HCT116 (cell line): ENCODE measurements around the gene CYB5R2. TPM values are rescaled to one million over a fixed set of nuclear protein-coding genes. Genes with fewer than 3 reads are reported as not detected.
A peak's percentile ranks its signal among the peaks of the same experiment; 100 is the strongest.

Experiments
- ATAC-seq: fragments of 200-7000 bp; cut with Tn5 transposase; 2 replicates; pipeline ENCODE4 v1.9.1; 2020; ENCODE audit warnings: mild to moderate bottlenecking, moderate library complexity
- BruUV-seq: library from RNA; stranded (reverse); fragments of 400-500 nt; replicated peaks from 2 replicates; lab custom pipeline; 2021; lab: Mats Ljungman, UMichigan
- CTCF ChIA-PET: fragments of 300-600 bp; sonication (Branson Sonifier 250); formaldehyde crosslinking; loops from one replicate; lab custom pipeline; 2021; ENCODE audit warnings: antibody characterized with exemption; lab: Charles Lee
- POLR2A ChIA-PET: fragments of 300-600, 350-600 bp; sonication (Branson Sonifier 250); formaldehyde crosslinking; loops from one replicate; lab custom pipeline; 2021; ENCODE audit warnings: antibody characterized with exemption; lab: Charles Lee
- RAD21 ChIA-PET, 2 experiments: fragments of 300-600 bp; sonication (Branson Sonifier 250); formaldehyde crosslinking; loops; one replicate each; lab custom pipeline; 2023; ENCODE audit warnings: low total read pairs in 2 of 2; ENCODE audit not compliant: uncharacterized antibody in 2 of 2, unreplicated experiment in 2 of 2, low non-redundant PET in 1 of 2; lab: Charles Lee
- DNase-seq: peaks from one replicate; pipeline ENCODE4 v3.0.0-alpha.2; 2010; ENCODE audit warnings: low read depth, low spot score
- H2AFZ ChIP-seq: fragments of 200-600 bp; shearing (Covaris generic), sonication (generic); 2 replicates; pipeline ENCODE4 v1.6.1; 2017; ENCODE audit warnings: low read depth, mixed run types, mixed read lengths, antibody characterized with exemption, low read length; ENCODE audit not compliant: poor library complexity, severe bottlenecking
- H3K27ac ChIP-seq: 2 replicates; pipeline ENCODE4 v1.5.1; 2012; ENCODE audit warnings: low read depth, low read length
- H3K27me3 ChIP-seq: fragments of 200-600 bp; sonication (generic); 2 replicates; pipeline ENCODE4 v1.6.1; 2016; ENCODE audit warnings: mixed run types, low read length, mixed read lengths; ENCODE audit not compliant: insufficient read depth
- H3K36me3 ChIP-seq, 2 experiments: fragments of 200-500 bp in 1 of 2; fragments of 200-600 bp in 1 of 2; sonication (Bioruptor generic) in 1 of 2; sonication (generic) in 1 of 2; 2 replicates each; pipeline versions ENCODE4 v1.5.1 to v1.6.1; 2014 to 2016; ENCODE audit warnings: low read length in 2 of 2, inconsistent platforms in 1 of 2, mixed read lengths in 1 of 2, mixed run types in 1 of 2; ENCODE audit not compliant: insufficient read depth in 2 of 2, control insufficient read depth in 1 of 2
- H3K4me1 ChIP-seq, 2 experiments: fragments of 200-600 bp in 1 of 2; sonication (generic) in 1 of 2; 2 replicates each; pipeline versions ENCODE4 v1.5.1 to v1.6.1; 2012 to 2017; ENCODE audit warnings: low read length in 2 of 2, inconsistent platforms in 1 of 2, mild to moderate bottlenecking in 1 of 2, mixed read lengths in 1 of 2, mixed run types in 1 of 2, moderate library complexity in 1 of 2; ENCODE audit not compliant: insufficient read depth in 2 of 2, control insufficient read depth in 1 of 2
- H3K4me2 ChIP-seq: fragments of 200-600 bp; sonication (generic); 2 replicates; pipeline ENCODE4 v1.6.1; 2017; ENCODE audit warnings: mixed run types, low read length, mixed read lengths
- H3K4me3 ChIP-seq, 2 experiments: fragments of 200-600 bp in 1 of 2; sonication (generic) in 1 of 2; replicated peaks in 1 of 2; 2 replicates each; pipeline ENCODE4 v1.5.1; 2011 to 2016; ENCODE audit warnings: low read length in 2 of 2, control low read depth in 1 of 2, low read depth in 1 of 2, mild to moderate bottlenecking in 1 of 2, mixed read lengths in 1 of 2, mixed run types in 1 of 2
- H3K79me2 ChIP-seq: fragments of 200-600 bp; sonication (generic); 2 replicates; pipeline ENCODE4 v1.6.1; 2017; ENCODE audit warnings: mild to moderate bottlenecking, mixed run types, low read length, moderate library complexity, mixed read lengths; ENCODE audit not compliant: insufficient read depth
- H3K9ac ChIP-seq: fragments of 200-600 bp; sonication (generic); 2 replicates; pipeline ENCODE4 v1.6.1; 2016; ENCODE audit warnings: low read length, mixed read lengths
- H3K9me2 ChIP-seq: fragments of 200-600 bp; sonication (generic), shearing (Covaris generic); 2 replicates; pipeline ENCODE4 v1.6.1; 2017; ENCODE audit warnings: mixed run types, mild to moderate bottlenecking, moderate library complexity; ENCODE audit not compliant: insufficient read depth
- H3K9me3 ChIP-seq, 2 experiments: fragments of 200-500 bp in 1 of 2; fragments of 200-600 bp in 1 of 2; sonication (Bioruptor generic) in 1 of 2; sonication (generic) in 1 of 2; 2 replicates each; pipeline ENCODE4 v1.6.1; 2014 to 2017; ENCODE audit warnings: low read length in 2 of 2, mixed read lengths in 2 of 2, inconsistent platforms in 1 of 2, low read depth in 1 of 2, mild to moderate bottlenecking in 1 of 2, mixed run types in 1 of 2, moderate library complexity in 1 of 2; ENCODE audit not compliant: control insufficient read depth in 1 of 2, insufficient read depth in 1 of 2
- H4K20me1 ChIP-seq: fragments of 200-600 bp; sonication (generic), shearing (Covaris generic); 2 replicates; pipeline ENCODE4 v1.6.1; 2017; ENCODE audit warnings: mixed run types, mild to moderate bottlenecking, moderate library complexity; ENCODE audit not compliant: insufficient read depth
- EGR1 ChIP-seq: IDR thresholded peaks from 2 replicates; pipeline ENCODE4 v1.6.1; 2012; ENCODE audit warnings: low read depth
- EZH2 ChIP-seq: fragments of 200-600 bp; sonication (generic); IDR thresholded peaks from 2 replicates; pipeline ENCODE4 v1.6.1; 2017; ENCODE audit warnings: antibody characterized with exemption, mixed run types
- POLR2AphosphoS5 ChIP-seq: IDR thresholded peaks from 2 replicates; pipeline ENCODE4 v1.6.1; 2011; ENCODE audit warnings: mild to moderate bottlenecking, low read depth, low read length, moderate library complexity
- SIN3A ChIP-seq: IDR thresholded peaks from 2 replicates; pipeline ENCODE4 v1.6.1; 2012; ENCODE audit warnings: low read depth
- SP1 ChIP-seq: IDR thresholded peaks from 2 replicates; pipeline ENCODE4 v1.6.1; 2012; ENCODE audit warnings: low read depth
- ZFX ChIP-seq: fragments of 450-650 bp; IDR thresholded peaks from 2 replicates; pipeline ENCODE4 v1.6.1; 2017
- intact Hi-C: fragments of 100-400 bp; cut with micrococcal nuclease; formaldehyde crosslinking; loops from 2 replicates; pipeline ENCODE4 v1.10.0; 2022
- total RNA-seq: library from RNA; stranded (reverse); gene quantifications from one replicate; pipeline ENCODE4 v1.2.1, GENCODE V29; 2021; ENCODE audit not compliant: unreplicated experiment
- TF ChIP-seq, protein P1 (sequence below): IDR thresholded peaks from 2 replicates; pipeline ENCODE4 v1.6.1; 2012
- TF ChIP-seq, protein P2 (sequence below): IDR thresholded peaks from 2 replicates; pipeline ENCODE4 v1.6.1; 2012

CYB5R2 gene
- total RNA-seq, 1 experiment from 2014 or later = 14.4 TPM

DNA sequence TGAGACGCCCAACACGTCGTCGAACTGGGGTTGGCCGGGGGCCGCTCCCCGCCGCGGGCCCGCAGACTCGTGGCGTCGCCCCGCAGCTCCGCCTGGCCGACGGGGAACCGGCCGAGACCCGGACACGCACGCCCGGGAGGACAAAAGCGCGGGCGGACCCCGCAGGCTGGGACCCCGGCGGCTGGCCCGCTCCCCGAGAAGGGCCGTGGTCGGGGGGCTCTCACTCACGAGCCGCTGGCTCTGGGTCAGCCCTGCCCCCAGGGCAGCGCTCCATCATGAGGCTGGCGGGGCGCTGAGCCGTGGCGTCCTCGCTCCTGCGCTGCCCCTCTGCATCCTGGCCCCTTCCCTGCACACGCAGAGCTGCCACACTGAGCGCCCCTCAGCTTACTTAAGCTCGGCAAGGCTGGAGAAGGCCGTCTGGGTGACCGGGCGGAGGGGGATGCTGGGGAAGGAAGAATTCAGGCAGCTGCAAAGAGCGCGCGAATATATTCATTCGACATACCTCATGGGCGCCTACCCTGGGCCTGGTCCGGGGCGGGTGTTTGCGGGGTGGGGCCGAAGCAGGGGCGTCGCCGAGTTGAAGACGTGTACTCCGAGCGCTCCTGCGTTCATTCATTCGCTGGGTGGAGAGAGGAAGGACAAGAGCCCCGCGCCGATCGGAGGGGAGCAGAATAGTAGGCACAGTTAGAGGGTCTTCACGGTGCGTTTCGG, 579 bp upstream of the CYB5R2 start:
- Histone ChIP-seq H4K20me1 (no peaks in the 10 kb centered on the region), H3K36me3 (no peaks in the 10 kb centered on the region), H3K9ac (peak overlapping the region; percentile 73), H3K4me3 (peak overlapping the region; percentile 56 to 68), H3K79me2 (no peaks in the 10 kb centered on the region), H3K27me3 (peaks cover 10% of the 10 kb centered on the region; the same call in 1 of the 2 replicates), H3K4me2 (peak overlapping the region; percentile 95), H3K9me3 (no peaks in the 10 kb centered on the region), H3K9me2 (no peaks in the 10 kb centered on the region), H3K4me1 (peaks cover 10 to 29% of the 10 kb centered on the region in 2 experiments), H2AFZ (peak overlapping the region; percentile 55), H3K27ac (peak overlapping the region; percentile 66; the same call in 1 of the 2 replicates)
- DNase-seq (peak; percentile 29), ATAC-seq (peak; percentile 85)
- POLR2A ChIA-PET = no interaction called here
- no TSS peak for BruUV-seq
- intact Hi-C loops = no loop called here
- RAD21 ChIA-PET = interaction anchor here in 1 of 2 experiments (1.3 kb wide), 1 partner anchor 103 kb away, joined by 3 read pairs; no protein-coding TSS in a partner anchor
- CTCF ChIA-PET = interaction anchor here (1.3 to 1.4 kb wide), 2 partner anchors 8 to 425 kb away, joined by 3 to 4 read pairs; no protein-coding TSS in a partner anchor
- peak; percentile 12; the same call in 1 of the 2 replicates for TF ChIP-seq ZFX
- TF ChIP-seq, protein P1, sequence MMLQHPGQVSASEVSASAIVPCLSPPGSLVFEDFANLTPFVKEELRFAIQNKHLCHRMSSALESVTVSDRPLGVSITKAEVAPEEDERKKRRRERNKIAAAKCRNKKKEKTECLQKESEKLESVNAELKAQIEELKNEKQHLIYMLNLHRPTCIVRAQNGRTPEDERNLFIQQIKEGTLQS = no peak
- TF ChIP-seq, protein P2, sequence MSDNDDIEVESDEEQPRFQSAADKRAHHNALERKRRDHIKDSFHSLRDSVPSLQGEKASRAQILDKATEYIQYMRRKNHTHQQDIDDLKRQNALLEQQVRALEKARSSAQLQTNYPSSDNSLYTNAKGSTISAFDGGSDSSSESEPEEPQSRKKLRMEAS = 0 out of 2 replicates have a peak, but pooled peaks have one; percentile 51
- TF ChIP-seq SIN3A = no peak; the same call in 1 of the 2 replicates
- TF ChIP-seq POLR2AphosphoS5 = peak; percentile 67

DNA sequence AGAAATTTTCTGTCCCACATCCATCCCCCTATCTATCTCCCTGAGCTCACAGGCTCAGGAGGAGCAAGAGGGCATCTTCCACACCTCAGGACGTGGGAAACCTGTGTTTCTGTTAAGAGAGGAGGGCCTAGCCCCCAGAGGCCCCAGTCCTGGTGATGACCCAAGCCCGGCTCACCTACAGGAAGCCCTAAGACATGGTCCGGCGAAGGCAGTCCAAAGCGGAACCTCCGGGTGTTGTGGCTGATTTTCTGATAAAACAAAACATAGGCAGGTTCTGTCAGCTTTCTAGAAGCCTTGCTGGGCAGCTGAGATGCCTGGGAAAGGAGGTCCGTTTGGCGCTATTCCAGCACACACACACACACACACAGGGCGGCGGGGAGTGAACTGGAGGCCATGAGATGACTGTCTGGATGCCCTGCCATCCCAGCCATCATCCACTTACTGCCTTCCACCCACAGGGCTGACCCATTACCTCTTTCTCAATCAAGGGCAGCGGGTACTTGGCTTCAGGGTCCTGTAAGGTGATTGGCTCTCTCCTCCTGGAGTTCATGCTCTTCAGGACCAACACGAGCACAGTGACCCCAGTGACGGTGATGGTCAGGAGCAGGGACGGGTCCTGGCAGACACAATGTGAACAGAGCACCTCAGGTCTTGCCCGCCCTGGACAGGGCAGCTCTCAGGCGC, 882 bp downstream of the CYB5R2 start:
- ATAC-seq (no peak), DNase-seq (no peak)
- no peaks in the 10 kb centered on the region for H3K9me2 ChIP-seq
- peak overlapping the region; percentile 56 to 68 for H3K4me3 ChIP-seq
- peak overlapping the region; percentile 25; the same call in 1 of the 2 replicates for H3K27ac ChIP-seq
- H4K20me1 ChIP-seq = no peaks in the 10 kb centered on the region
- H3K4me1 ChIP-seq = peaks cover 10 to 29% of the 10 kb centered on the region in 2 experiments
- H3K9me3 ChIP-seq = no peaks in the 10 kb centered on the region
- H3K9ac ChIP-seq = peak overlapping the region; percentile 73; the same call in 1 of the 2 replicates
- no peaks in the 10 kb centered on the region for H3K36me3 ChIP-seq
- intact Hi-C loops = no loop called here
- H3K27me3 ChIP-seq = peaks cover 10% of the 10 kb centered on the region; the same call in 1 of the 2 replicates
- POLR2A ChIA-PET = no interaction called here
- no peak overlapping the region for H2AFZ ChIP-seq
- CTCF ChIA-PET = interaction anchor here (1.2 to 1.4 kb wide), 2 partner anchors 15 to 427 kb away, joined by 3 read pairs; no protein-coding TSS in a partner anchor
- BruUV-seq = no TSS peak
- TF ChIP-seq EGR1 = no peak
- no peak for TF ChIP-seq SP1
- TF ChIP-seq EZH2 = no peak
- peak overlapping the region; percentile 95 for H3K4me2 ChIP-seq
- H3K79me2 ChIP-seq = no peaks in the 10 kb centered on the region
- RAD21 ChIA-PET = no interaction called here
